NK-92 (cell line): Measurements from ENCODE around the gene FNDC7.
A peak's percentile ranks its signal among the peaks of the same experiment; 100 is the strongest.
"Not testable (repeated sequence)": the region's sequence is repeated elsewhere in the genome, so short reads cannot be mapped to it uniquely, and the experiment has no call there.

Experiments used
- DNase-seq: peaks from one replicate; lab custom pipeline; 2025; ENCODE audit not compliant: unreplicated experiment; lab: John Stamatoyannopoulos, UW

Gene FNDC7, protein sequence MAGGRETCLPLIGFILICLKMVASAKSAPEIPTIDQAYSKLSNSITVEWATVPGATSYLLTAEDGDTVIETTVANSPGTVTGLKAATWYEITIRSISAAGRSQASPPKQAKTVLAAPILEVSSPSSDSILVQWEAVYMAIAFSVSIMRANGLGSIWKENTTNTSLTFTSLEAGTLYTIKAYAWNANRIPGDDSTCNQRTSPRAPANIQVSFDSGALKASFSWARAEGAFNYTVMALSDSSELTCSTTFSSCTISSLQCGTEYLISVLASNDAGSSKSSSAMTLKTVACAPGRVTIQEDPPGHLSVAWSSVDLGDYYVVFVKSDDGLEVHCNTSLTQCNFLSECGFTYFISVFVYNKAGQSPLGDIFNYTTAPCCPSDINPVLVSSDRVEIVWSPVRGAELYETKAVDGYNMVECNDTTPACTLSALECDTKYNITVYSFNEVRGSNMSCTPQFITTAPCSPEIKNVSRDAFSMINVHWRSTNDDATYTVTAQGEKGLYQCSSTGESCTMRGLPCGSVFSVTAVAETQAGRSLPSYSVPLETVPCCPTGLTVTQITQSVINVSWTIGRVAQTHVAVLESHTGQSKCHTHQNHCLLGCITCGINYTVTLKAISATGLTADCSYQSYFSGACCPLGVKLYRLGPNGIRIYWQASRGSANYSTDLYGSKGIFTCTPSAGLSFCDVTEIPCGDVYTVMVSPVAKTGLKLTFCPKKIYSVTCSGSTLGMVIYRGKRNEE

GRCh38 chr1:108712606-108713150 lies at the start of gene FNDC7:
Gene FNDC7, plus strand, starts transcription at chr1:108712908. Its CDS starts 26 bp downstream, at chr1:108712934.
- DNase-seq, result no peak

DNA sequence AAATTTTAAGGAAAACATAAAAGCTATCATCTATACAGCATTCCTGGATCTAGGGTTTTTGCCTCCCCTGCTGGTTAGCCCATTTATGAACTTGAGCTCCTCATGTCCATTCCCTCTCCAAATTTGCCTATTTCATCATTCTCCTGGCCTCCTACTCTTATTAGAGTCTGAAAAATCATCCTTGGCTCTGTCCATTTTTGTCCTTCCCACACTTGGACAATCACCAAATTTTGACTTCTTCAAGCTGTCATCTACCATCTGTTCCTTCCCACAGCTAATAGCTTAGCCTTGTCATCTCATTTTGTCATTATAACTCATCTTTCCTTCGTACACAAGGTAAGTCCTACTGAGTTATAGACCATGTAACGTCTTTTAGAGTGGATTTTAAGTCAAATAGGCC lies 49.6 kb upstream of the FNDC7 start:
- DNase-seq, result no peak

GRCh38 chr1:108664481-108664880 lies 48.2 kb upstream of the FNDC7 start:
- no peak for DNase-seq

DNA sequence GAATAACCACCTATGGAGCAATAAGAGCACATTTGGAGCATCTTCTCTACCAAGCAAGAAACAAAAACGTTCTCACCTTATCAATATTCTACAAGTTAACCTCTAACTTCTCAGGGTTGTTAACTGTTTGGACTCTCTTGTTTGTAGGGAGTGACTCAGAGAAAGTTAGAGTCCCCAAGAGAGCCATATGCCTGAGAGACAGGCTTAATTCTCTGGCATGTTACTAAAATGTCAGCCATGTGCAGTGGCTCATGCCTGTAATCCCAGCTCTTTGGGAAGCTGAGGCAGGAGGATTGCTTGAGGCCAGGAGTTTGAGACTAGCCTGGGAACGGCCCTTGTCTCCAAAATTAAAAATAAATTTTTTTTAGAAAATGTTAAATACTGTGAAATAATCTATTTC lies 47.6 kb upstream of the FNDC7 start:
- no peak for DNase-seq

GRCh38 chr1:108665771-108666170 lies 46.9 kb upstream of the FNDC7 start:
- DNase-seq, result no peak

GRCh38 chr1:108667422-108667821 lies 45.3 kb upstream of the FNDC7 start:
- DNase-seq, result not testable (repeated sequence)

- DNase-seq, result no peak
Observed at GRCh38 chr1:108668777-108669176, 43.9 kb upstream of the FNDC7 start.

DNA sequence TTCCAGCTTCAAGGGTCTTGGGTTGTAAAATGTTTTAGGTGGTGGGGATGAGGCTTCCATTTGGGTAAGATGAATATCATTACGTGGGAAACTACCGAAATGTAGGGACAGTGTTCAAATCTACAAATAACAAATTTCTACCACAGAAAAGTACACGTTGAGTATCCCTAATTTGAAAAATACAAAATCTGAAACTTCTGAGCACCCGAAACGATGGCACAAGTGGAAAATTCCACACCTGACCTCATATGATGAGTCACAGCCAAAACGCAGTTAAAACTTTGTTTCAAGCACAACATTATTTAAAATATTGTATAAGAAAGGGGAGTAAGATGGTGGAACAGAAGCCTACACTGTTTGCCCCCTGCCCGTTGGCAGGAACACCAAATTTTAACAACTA lies 43.0 kb upstream of the FNDC7 start:
- no peak for DNase-seq

DNA sequence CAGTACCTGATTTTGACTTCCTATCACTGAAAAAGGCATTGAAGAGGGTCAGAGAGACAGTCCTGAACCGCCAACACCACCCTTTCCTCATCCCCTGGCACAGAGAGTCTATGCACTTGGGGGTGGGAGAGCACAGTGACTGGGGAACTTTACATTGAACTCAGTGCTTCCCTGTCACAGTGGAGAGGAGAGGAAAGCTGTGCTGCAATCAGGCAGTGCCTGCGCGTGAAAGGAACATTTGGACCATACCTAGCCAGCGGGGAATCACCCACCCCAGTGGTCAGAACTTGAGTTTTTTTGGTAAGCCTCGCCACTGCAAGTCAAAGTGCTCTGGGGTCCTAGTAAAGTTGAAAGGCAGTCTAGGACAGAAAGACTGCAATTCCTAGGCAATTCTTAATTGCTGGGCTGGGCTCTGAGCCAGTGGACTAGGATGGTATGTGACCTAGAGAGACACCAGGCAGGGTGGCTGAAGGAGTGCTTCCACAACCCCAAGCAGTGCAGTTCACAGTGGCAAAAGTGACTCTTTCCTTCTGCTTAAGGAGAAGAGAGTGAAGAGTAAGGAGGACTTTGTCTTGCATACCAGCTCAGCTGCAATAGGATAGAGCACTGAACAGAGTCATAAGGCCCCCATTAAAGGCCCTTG lies 42.5 kb upstream of the FNDC7 start:
- no peak for DNase-seq

DNA sequence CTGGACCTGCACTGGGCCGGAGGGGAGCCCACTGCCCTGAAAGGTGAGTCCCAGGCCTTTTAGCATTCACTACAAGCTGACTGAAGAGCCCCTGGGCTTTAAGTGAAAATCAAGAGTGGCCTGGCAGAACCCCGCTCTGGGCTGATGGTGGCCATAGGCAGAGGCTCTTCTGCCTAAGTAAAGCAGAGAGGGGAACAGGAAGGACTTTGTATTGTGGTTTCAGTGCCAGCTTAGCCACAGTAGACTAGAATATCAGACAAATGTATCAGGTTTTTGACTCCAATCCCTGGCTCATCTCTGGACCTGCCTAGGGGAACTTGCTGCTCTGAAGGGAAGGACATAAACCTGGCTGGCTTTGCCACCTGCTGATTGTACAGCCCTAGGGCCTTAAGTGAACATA lies 41.6 kb upstream of the FNDC7 start:
- no peak for DNase-seq

DNA sequence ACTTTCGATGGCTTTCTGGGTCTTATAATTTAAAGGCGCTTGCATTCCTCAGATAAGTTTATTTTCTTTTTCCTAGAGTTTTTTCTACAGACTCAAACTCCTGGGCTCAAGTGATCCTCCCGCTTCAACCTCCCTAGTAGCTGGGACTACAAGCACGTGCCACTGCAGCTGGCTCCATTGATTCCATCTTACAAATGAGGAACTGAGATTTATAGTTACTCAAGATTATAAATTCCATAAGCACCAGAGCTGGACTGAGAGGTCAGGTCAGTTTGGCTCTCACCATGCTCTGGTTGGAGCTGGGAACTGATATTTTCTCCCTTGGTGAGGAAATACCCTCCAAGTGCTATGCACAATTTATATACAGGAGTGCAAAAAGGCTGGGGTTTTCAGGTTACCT lies 34.0 kb upstream of the FNDC7 start:
- no peak for DNase-seq

- DNase-seq, result no peak
Observed at GRCh38 chr1:108679586-108680213, 33.0 kb upstream of the FNDC7 start.

DNA sequence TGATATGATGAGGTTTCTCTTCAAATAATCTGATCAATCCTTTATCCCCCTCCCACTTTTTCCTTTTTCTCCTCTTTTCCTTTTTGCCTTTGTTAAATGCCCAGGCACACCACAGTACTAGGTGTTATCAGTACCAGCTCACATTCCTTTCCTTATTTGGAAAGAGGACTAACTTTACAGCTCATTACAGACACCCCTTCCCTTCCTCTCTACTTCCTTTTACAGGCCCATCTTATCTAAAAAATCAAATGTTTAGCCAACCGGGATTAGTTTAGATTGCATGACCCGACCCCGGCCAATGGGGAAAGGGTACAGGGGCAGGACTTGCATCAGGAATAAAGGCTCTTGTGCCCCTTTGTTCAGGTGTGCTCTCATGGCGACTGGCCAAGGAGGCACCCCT lies 31.0 kb upstream of the FNDC7 start:
- DNase-seq, result not testable (repeated sequence)

DNA sequence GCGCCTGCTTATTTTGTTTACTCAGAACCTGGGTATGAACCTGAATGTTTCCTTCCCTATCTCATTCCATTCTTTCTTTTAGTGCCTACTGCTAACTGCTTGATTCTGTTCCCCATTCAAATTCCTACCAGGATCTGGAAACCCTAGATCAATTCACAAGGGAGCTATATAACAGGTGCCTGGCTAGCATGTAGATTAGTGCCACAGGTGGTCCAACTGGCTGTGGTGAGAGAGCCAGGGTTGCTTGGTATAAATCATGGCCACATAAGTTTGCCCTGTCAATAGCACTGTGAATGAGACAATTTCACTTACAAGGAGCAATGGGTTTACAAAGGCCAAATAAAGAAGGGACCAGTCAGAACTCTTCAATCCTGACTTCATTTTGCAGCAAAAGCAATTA lies 27.2 kb upstream of the FNDC7 start:
- no peak for DNase-seq

GRCh38 chr1:108686614-108687313 lies 25.9 kb upstream of the FNDC7 start:
- no peak for DNase-seq

- DNase-seq, result no peak
Observed at GRCh38 chr1:108691128-108691941, 21.4 kb upstream of the FNDC7 start.

DNA sequence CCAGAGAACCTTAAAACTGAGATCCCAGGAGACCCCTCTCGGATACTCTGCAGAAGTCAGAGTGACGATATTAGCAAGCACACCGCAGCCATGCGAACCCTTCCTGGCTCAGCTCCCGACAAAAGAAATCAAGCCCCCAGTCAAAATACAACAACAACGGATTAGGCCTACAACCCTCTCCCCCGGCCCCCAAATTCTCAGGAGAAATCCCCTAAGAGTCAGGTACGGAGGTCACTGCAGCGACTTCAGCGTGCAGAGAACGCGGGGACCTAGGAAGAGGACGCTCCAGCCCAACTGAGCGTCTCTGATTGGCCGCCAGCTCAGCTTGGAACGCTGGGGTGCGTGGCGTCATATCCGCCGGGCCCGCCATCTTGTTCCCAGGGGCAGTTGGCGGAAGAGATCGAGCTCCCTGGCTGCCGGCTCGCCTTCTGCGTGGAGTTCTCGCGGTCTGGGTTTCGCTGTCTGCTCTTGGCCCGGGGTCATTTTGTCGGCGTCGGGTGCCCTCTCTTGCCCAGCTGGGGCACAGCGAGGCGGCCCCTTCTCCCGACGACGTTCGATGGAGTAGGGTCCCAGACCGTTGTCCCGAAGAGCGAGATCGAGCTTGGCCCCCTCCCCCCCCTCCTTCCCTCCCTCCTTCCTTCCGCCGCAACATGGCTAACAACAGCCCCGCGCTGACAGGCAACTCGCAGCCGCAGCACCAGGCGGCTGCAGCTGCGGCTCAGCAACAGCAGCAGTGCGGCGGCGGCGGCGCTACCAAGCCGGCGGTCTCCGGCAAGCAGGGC lies 20.6 kb upstream of the FNDC7 start, which contains the start of gene PRPF38B:
TSS of gene PRPF38B (plus strand) at position 369 of the 782 bp plus-strand sequence. CDS start at position 651, 282 bp downstream.
- DNase-seq, result peak; percentile 67

DNA sequence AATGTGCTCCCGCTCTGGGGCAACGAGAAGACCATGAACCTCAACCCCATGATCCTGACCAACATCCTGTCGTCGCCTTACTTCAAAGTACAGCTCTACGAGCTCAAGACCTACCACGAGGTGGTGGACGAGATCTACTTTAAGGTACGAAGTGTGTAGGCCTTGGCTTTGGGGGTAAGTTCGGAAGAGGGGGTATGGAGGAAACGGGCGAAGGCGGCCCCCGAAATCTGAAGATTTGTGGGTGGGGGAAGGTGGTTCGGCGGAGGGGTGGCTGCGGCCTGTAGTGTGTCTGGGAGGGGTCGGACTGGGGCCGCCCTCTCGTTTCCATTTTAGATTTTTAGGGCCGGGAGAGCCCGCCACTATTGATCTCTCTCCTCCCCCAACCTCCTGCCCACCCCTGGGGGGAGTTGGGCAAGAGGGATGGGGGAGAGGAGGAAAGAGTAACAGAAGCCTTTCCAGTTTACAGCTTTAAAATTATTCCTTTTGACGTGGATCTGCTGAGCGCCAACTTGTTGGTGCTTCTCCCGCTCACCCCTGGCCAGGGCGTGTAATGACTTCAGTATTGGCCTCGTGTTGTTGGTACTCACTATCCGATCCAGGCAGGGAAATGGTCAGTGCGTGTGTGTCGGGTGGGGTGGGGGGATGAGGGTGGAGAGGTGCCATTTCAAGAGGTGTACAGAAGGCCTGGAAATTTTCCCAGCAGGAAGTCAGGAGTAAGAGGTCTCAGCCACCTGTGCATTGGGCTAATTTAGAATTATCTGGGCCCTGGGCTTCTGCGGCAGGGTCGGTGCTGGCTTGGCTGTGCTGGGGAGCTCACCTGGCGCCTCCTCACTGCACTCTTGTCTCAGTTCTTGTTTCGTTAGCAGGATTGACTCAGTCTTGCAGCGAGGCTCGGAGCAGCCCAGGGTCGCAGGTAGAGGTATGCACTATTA lies 19.7 kb upstream of the FNDC7 start:
- DNase-seq, result peak; percentile 43
